PC-9 (cell line): ENCODE data around the gene IFNGR2.

Experiments used
- EZH2 ChIP-seq: fragments of 200-600 bp; sonication (generic); IDR thresholded peaks from 2 replicates; pipeline ENCODE4 v1.8.0; 2017; ENCODE audit warnings: antibody characterized with exemption, low read depth
- TF ChIP-seq, protein P1 (sequence below): fragments of 200-600 bp; sonication (generic); conservative IDR thresholded peaks from 2 replicates; pipeline ENCODE4 v1.6.1; 2017; ENCODE audit warnings: mixed run types, antibody characterized with exemption, mild to moderate bottlenecking, moderate library complexity

DNA sequence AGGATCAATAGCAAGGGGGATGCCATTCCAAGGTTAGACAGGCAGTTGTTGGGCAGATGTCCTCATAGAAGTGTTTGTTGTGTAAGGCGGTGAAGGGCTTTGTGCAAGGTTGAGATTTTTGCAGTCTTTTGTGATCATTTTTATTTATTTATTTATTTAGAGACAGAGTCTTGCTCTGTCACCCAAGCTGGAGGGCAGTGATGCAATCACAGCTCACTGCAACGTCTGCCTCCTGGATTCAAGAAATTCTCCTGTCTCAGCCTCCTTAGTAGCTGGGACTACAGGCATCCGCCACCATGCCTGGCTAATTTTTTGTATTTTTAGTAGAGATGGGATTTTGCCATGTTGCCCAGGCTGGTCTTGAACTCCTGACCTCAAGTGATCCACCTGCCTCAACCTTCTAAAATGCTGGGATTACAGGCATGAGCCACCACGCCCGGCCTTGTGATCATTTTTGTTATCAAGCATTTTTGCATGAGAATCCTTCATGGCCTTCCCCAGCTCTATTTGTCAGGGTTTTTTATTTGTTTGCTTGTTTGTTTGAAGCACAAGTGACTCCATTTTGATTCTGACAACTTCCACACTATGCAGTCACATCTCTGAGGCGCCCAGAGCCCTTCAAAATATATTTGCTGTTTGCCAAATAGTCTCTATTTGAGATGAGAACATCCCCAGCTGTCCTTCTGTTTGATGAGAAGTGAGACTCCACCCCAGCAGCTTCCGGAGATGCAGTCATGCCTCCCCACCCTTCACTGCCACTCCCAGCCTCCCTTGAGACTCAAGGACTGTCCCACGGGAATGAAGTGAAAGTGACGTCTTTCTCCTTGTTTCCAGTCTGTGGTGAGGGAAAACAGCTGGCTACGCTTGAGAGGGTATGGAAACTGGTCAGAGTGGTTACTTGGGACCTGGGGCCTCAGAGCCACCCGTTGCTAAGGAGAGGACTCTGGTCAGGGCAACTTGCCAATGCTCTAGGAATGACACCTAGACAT is 38.6 kb downstream of the IFNGR2 start:
- TF ChIP-seq EZH2, result no peak
- TF ChIP-seq, protein P1, sequence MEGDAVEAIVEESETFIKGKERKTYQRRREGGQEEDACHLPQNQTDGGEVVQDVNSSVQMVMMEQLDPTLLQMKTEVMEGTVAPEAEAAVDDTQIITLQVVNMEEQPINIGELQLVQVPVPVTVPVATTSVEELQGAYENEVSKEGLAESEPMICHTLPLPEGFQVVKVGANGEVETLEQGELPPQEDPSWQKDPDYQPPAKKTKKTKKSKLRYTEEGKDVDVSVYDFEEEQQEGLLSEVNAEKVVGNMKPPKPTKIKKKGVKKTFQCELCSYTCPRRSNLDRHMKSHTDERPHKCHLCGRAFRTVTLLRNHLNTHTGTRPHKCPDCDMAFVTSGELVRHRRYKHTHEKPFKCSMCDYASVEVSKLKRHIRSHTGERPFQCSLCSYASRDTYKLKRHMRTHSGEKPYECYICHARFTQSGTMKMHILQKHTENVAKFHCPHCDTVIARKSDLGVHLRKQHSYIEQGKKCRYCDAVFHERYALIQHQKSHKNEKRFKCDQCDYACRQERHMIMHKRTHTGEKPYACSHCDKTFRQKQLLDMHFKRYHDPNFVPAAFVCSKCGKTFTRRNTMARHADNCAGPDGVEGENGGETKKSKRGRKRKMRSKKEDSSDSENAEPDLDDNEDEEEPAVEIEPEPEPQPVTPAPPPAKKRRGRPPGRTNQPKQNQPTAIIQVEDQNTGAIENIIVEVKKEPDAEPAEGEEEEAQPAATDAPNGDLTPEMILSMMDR, result no peak
